ENCODE results near the gene C16orf46. TPM values are rescaled to one million over a fixed set of nuclear protein-coding genes. Genes with fewer than 3 reads are reported as not detected.

Gene C16orf46
- total RNA-seq, 1 donor, result 0.54 TPM

GRCh38 chr16:81041696-81042095 lies 35.3 kb downstream of the C16orf46 start:
- no peak for DNase-seq (ENCODE audit: low read depth)
- H3K4me3 ChIP-seq (ENCODE audit: low read depth, low read length), result no peak overlapping the region
- TF ChIP-seq CTCF (IDR thresholded peaks at IDR 0.05; ENCODE audit: insufficient read depth, low read length), result no peak

GRCh38 chr16:81040842-81041241 lies 36.2 kb downstream of the C16orf46 start:
- DNase-seq (ENCODE audit: low read depth), result no peak

GRCh38 chr16:81040131-81040530 lies 36.9 kb downstream of the C16orf46 start:
- TF ChIP-seq CTCF (IDR thresholded peaks at IDR 0.05; ENCODE audit: insufficient read depth, low read length), result no peak
- no peak for DNase-seq (ENCODE audit: low read depth)
- H3K4me3 ChIP-seq (ENCODE audit: low read depth, low read length), result no peak overlapping the region

More at GRCh38 chr16:81040842-81041241, 36.2 kb downstream of the C16orf46 start:
- no peak for TF ChIP-seq CTCF (IDR thresholded peaks at IDR 0.05; ENCODE audit: insufficient read depth, low read length)
- no peak overlapping the region for H3K4me3 ChIP-seq (ENCODE audit: low read depth, low read length)

- peak overlapping the region; percentile 80 for H3K4me3 ChIP-seq (ENCODE audit: low read depth, low read length)
- DNase-seq (ENCODE audit: low read depth), result peak; percentile 9
- TF ChIP-seq CTCF (IDR thresholded peaks at IDR 0.05; ENCODE audit: insufficient read depth, low read length), result no peak
Measured at GRCh38 chr16:81036751-81037350, 40.2 kb downstream of the C16orf46 start.

- DNase-seq (ENCODE audit: low read depth), result peak; percentile 33
- TF ChIP-seq CTCF (IDR thresholded peaks at IDR 0.05; ENCODE audit: insufficient read depth, low read length), result no peak
- peak overlapping the region; percentile 80 for H3K4me3 ChIP-seq (ENCODE audit: low read depth, low read length)
Measured at GRCh38 chr16:81035975-81036750, 40.9 kb downstream of the C16orf46 start.

- peak; percentile 66 for DNase-seq (ENCODE audit: low read depth)
- TF ChIP-seq CTCF (IDR thresholded peaks at IDR 0.05; ENCODE audit: insufficient read depth, low read length), result peak; percentile 80
- H3K4me3 ChIP-seq (ENCODE audit: low read depth, low read length), result peak within 1 kb of the TSS; percentile 80
Measured at GRCh38 chr16:81035398-81035974, 41.6 kb downstream of the C16orf46 start, which contains the start of gene ATMIN. TSS of gene ATMIN (plus strand) at chr16:81035842. CDS start at chr16:81035871, 29 bp downstream.

All from fibroblast of the aortic adventitia (primary cell).